Ramos (cell line): ENCODE data around the gene STK39.

Source experiments
- in situ Hi-C: fragments of 300-500 bp; cut with MboI; formaldehyde crosslinking; loops from one replicate; pipeline ENCODE4 v1.14.3; 2022; ENCODE audit warnings: low sequenced_read_pairs; ENCODE audit not compliant: unreplicated experiment

Gene STK39

DNA sequence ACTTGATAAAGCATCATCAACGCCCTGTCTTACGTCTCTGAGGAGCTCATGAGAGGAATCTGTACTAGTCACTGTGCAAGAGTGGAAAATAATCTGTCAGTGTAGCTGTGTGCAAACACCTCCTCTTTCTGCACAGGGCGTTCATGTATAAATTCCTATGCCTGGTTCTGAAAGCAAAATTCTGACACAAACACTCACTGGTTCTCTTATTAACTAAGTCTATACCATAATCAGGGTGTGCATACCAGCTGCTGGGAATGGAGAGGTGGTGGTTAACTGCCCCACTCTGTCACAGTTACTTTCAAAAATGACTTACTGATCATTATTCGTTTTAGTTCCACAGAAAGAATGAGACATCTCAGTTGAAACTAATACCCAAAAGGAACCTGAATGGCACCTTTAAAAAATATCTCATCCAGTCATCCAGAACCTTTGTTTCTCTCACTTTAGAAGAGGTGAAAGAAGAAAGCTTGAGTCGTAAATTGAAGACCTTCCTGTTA is 35.7 kb downstream of the STK39 start:
- in situ Hi-C loops = no loop called here

DNA sequence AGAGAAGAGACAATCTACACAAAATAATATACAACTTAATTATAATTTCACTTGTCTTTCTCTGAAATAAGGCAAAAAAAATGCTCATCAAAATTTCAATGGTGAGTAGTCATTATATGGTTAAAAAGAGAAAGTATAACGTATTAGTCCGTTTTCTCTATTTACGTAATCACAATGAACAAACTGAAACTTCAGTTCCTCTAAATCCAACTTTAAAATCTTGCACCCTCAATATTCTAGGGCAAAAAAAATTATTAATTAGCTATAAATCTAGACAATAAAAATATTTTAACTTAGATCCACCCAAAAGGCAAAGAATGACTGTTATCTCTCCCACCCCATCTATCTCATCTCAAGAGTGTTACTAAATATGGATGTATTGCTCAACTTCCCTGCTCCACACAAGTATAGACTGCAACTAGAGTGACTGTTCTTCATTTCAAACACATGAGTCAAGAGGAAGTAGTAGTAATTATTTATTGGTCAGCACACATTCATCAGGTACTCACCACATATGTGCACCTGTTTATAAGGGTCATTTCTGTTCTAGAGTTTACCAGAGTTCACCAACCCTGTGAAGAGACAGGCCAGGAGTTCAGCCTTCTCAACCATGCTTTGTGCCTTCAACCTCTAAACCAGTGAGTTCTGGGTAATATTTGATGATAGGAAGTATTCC is 36.4 kb downstream of the STK39 start:
- in situ Hi-C loops = no loop called here

DNA sequence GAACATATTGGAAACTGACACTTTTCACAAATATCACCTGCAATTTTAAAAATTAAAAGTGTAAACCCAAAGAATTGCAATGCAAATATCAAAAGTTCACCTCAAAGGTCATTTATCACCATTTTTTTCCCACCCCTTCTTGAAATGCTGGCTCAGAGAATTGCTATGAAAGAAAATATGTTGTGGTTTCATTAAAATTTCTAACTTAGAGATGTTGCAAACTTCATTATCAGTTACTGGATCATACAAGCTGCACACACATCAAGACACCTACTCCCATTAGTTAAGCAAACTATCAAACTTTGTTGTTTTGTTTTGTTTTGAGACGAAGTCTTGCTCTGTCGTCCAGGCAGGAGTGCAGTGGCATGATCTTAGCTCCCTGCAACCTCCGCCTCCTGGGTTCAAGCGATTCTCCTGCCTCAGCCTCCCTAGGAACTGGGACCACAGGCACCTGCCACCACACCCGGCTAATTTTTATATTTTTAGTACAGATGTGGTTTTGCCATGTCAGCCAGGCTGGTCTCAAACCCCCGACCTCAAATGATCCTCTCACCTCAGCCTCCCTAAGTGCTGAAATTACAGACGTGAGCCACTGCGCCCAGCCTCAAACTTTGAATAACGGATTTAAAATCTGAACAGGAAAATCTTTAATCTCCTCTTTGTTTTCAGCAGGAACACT is 37.0 kb downstream of the STK39 start:
- in situ Hi-C loops = no loop called here

DNA sequence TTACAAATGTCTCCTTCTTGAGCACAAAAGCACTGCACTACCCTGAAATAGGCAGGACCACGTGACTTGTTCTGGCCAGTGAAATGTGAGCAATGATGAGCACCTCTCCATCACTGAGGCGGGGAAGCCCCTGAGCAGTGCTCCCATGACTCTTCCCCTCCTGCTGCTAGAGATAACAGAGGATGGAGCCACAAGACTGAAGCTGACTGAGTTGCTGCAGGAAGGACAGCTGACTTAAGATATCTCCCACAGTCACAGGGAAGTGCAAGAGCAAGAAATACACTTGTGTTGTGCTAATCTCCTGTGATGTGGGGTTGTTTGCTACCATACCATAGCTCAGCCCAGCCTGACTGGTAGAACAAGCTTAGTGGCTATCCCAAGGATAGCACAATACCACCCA is 38.7 kb downstream of the STK39 start:
- in situ Hi-C loops = no loop called here

DNA sequence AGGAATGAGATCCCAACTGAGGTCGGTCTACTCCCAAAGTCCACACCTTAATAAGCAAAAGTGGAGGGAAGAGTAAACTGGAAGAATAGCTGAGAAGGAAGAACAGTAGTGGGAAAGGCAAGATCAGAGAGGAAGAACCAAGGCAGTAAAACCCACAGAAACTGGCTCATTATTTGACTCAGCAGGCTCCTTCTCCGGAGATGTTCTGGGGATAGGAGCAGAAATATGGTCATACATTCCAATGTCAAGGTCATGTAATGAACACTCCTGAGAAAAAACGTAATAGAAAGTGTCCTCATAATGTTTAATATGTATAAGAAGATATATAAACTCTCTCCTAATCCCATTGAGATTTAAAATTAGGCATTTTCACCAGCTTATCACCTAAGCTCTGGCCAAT is 39.5 kb downstream of the STK39 start:
- in situ Hi-C loops = no loop called here

DNA sequence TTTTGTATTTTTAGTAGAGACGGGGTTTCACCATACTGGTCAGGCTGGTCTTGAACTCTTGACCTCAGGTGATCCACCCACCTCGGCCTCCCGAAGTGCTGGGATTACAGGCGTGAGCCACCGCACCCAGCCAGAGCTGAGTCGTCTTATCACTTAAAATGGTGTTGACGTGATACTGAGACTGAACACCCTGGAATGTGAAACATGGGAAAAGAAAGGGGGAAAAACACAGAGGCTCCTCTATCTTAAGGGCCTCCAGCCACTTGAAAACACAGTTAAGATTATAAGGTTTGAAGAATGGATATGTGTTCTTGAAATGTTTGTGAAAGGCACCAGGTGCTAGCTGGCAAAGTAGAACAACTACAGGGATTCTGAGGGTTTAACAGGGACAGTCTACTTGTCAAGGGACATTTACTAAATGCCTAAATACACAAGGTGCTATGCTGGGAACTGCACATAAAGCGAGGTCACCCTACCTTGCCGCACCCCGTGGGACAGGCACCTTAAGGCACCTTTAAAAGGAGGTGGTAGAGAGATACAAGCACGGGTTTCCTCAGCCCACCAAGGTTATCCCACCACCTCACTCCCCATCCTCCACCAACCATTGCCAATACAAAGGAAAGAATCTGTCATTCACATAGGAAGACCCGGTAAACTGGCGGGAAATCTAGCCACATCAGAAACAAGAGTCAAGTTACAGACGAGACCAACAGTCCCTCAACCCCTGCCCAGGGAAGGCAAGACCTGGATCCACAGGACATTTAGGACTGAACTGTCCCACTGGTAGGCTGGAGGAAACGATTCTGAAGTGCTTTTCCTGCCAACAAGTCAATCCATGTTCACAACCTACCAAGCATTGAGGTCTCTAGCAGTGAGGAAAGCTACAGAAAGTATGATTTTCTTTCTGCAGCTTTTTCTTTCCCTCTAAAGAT is 43.4 kb downstream of the STK39 start:
- in situ Hi-C loops = no loop called here

DNA sequence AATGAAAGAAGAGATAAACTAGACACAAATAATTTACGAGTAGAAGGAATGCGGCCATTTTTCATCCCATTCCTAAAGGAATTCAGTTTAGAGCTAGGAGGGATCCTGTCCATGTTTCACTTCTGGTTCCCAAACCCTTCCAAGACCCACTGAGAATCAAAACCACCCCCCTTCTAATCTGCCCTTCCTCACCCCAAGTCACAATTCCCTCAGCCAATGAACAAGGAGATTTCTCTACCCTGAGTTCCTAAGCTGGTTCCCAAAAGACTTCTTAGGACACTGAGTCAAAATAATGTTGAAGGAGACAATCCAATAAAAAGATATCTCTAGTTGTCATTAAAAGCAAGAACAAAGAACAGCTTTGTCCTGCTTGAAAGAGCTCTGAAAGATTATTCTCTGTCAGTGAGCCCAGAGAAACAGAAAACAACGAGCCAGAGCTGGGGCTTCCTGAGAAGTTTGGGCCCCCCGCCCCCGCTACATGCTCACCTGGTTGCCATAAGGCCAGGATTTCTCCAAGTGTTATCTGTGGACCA is 45.7 kb downstream of the STK39 start:
- in situ Hi-C loops = no loop called here

DNA sequence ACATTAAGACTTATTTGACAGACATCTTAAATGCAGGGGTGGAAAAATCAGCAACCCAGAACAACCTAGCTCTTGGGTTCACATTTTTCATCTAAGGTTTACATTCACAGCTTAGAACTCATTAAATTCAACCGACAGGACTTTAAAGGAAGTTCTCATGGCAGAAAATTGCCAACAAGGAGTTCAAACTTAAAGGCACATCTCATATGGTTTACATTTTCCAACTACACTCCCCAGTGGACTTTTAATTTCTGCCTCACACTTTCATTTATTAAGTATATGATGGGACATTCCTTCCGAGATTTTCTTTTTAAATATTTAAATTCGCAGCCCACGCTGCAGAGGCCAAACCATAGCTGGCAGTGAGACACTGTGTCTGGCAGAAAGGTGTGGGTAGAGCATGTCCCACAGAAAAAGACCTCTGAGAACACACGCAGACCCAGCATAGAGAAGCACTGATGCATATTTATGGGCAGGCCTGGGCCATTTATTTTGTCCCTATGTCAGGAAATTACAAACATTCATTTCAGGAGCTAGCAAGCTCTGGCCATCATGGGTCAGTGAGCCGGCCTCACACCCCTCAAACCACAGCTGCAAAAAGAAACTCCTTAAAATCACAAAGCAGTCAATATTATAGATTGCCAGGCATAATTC is 46.3 kb downstream of the STK39 start:
- in situ Hi-C loops = no loop called here

DNA sequence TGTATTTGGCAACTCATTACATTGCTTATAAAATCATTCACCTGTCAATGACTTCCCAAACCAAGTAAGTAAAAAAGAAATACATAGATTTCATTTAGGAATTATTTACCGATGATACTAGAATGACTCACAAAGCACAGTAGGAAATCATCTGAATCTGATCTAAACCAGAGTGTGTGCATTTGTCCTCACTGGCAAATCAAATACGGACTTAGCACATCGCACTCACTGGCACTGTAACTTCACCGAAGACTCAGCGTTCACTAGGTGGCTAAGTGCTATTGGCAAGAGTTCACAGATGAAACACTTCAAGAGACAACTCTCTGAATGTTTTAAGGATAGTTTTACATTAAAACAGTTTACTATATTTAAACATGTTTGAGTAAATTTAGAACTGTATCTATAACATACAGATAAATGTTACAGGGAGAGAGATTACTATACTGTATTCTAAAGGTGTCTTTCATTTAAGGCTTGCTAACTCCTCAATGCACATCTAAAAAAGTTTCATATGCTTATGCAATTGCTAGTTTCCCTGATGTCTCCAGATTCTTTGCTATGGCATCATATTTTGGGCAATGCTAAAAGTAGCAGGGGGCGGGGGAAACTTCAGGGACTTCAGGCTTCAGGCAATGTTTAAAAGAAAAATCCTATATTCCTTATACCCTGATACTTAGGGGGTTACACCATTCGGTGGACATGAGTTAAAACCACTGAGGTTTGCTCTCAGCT is 48.8 kb downstream of the STK39 start:
- in situ Hi-C loops = no loop called here

DNA sequence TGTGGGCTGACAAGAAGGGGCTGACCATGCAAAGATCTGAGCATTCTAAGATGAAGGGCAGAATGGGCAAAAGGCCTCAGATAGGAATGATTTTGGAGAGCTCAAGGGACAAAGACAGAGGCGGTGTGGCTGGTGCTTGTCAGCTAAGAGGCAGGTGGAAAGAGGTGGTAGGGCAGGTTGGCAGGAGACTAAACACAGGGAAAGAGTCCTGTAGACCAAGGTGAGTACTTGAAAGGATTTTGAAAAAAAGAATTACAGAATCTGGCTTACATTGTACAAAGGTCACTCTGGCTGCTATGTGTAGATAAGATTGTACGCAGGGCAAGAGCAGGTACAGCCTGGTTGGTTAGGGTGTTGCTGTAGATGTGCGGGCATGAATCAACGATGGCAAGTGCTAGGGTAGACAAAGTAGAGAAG is 50.6 kb downstream of the STK39 start:
- in situ Hi-C loops = no loop called here

DNA sequence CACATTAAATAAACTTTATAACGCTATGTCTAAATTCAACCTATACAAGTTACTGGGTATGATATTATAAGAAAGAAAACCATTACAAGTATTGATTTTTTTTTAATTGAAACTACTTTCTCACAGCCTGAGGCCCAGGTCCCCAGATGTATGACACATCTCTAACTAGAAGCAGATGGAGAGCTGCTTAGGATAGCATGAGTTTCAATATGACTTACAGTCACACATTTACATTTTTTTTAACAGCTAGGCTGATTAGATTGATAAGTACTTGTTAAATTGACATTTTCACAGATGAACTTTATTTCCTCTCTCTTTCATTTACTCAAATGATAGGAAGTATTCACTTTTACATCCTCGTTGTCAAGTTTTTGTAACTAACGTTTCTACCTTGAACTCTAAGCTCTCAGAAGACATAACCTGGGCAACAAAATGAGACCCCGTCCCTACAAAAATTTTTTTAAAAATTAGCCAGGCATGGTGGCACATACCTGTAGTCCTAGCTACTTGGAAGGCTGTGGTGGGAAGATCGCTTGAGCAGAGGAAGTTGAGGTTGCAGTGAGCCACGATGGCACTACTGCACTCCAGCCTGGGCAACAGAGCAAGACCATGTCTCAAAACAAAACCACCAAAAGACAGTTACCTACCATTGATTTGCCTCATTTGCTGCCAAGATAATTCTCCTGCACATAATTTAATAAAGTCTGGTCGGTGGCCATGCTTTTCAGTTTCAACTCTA is 52.4 kb downstream of the STK39 start:
- in situ Hi-C loops = no loop called here

DNA sequence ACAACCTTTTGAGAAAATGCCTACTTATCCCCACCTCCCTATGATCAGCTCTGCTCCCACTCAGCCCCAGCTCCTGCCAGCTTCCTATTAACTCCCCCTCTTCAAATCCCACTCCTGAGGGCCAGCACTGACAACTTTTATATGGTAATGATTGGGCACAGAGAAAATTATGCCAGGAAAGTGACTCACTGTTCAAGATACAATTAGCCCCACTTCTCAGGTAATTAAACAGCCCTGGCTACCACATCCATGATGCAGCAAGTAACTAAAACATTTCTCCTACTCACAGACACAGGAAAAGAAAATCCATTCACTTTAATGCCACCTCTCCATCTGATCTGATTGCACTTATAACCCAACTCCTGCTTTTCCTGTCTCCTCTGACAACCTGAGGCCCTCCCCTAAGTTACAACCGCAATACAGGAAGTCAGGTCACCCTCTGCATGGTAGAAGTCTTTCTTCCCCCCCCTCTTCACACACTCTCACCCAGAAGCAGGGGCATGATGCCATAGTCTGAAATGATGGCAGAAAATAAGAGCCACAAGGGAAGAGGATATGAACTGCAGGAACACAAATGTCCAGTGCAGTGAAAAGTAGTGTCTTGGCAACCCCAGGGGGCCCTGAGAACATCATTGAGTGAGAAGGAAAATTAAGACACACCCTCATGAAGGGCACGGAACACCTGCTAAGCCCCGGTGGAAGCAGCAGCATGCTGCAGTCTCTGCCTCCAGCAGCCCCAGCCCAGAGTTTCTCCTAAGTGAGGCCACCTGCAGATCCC is 54.4 kb downstream of the STK39 start:
- in situ Hi-C loops = no loop called here

DNA sequence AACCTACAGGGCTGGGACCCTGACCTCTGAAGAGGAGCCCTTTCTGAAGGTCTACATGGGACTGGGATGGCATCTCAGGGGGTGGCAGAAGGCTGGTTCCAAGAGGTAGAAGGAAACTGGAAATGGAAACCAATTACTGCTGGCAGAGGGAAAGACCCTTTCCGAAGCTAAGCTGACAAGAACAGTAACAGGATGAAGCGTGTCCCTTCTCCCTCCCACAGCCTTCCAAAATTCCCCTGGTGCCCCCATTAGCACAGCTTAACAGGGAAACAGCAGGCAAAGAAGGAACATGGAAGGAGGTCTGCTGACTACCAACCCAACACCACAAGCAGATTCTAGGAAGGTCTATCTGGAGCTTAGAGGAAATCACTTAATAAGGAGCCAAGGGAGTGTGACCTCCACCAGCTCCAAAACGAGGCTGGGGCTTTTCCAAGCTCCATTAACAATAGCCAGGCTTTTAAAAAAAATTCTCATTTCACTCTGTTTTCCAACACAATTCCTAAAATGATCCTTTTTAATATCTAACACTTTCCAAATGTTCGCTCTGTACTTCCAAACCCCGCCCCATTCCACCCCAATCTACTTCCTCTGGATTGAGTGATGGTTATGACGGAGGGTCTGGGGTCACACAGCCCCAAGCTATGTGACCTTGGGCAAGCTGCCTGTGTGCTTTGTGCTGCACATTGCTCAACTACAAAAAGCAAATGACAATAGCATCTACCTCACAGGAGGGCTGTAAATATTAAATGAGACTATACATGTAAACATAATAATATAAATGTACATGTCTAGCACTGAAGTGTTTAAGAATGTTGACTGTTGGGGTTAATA is 55.2 kb downstream of the STK39 start:
- in situ Hi-C loops = no loop called here

DNA sequence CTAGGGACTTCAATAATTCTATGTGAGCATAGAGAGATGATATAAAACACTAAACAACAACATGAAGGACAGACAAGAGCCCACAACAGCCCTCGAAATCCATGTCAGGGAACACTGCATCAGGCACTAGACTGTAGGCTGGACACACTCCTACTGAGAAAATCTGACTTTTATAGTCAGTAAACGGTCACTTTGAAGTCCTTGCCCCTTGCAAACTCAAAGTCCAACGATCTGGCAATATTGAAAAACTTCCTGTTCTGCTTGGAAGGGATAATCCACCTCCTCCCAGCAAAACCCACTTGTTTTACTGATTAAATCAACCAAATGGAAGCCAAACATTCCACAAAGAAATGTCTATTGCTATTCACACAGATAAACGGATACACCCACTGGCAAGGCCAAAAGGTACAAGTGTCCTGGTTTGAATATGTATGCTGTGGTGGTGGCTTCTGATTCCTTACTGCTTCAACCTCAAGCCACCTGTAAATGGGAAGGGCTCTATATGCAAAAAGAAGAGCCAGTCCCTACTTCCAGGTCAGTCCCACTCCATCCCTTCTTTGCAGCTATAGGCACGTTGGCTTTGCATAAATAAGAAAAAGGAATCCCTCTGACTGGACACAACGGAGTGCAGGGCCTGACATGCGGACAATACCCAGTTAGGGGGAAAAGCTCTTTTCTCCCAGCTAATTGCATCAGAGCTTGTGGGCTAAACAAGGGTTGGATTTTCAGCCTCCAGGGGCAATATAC is 56.6 kb downstream of the STK39 start:
- in situ Hi-C loops = no loop called here

DNA sequence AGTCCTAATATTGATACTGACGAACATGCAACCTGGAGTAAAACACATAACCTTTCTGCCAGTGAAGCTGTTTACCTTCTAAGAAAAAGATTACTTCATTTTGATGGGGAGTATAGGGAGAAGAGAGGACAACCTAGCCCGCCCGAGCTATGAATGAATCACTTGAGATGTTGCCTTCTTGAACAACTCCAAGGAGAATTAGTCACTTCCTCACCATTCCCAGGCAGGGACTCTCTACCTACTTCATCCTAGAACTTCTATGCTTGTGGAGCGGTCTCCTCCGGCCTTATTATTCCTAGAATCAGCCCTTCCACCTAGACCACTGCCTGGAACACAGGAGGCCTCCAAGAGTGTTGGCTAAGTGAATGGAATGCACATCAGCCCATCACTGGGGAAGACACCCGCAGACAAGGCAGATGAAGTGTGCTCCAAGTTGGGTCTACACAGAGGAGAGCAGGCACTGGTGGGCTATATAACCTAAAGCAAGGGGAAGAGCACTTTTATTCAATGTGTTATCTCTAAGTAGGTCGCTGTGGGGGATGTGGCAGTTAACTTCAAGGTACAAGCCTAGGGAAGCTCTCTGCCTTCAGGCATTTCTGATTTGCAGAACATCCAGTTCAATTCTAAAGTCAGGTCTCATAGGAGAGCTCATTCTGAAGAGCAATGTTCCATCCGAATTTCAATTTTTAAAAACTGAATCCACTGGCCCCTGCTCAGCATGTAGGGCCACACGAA is 57.4 kb downstream of the STK39 start:
- in situ Hi-C loops = no loop called here

DNA sequence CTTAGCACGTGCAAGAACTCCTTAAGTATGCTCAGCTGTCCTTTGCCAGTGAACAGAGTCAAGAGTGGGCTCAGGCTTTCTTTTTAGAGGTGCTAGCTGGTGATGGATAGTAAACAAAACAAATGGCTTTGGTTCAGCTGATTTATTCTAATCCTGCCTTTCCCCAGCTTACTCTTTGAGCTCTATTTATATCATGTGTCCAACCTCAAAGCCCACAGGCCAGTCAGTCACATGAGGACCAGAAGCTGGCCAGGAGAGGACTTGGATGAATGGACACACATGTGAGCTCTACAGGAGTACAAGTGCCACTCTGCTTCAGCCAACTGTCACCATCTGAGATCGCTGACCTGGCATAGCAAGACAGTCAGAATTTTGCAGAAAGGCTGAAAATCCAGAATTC is 59.4 kb downstream of the STK39 start:
- in situ Hi-C loops = no loop called here
